K562 (cell line): ENCODE results near the gene MBNL1. TPM values are rescaled to one million over a fixed set of nuclear protein-coding genes. Genes with fewer than 3 reads are reported as not detected.

Experiments used
- BRF1 ChIP-seq: IDR thresholded peaks from 3 replicates; pipeline ENCODE4 v1.6.1; 2011; ENCODE audit warnings: borderline replicate concordance, mild to moderate bottlenecking; ENCODE audit not compliant: insufficient read length; ENCODE audit errors: extremely low read depth
- CTCF ChIP-seq, 3 experiments: IDR thresholded peaks in 2 of 3; conservative IDR thresholded peaks in 1 of 3; 2 replicates each; pipeline ENCODE4 v1.5.1; 2011 to 2012; ENCODE audit warnings: low read length in 3 of 3, mild to moderate bottlenecking in 3 of 3, control low read depth in 2 of 3, improper control_type of control experiment in 1 of 3, inconsistent platforms in 1 of 3, low read depth in 1 of 3, mixed read lengths in 1 of 3, moderate library complexity in 1 of 3; ENCODE audit not compliant: insufficient read depth in 2 of 3
- IRF1 ChIP-seq: sonication (generic); formaldehyde crosslinking; IDR thresholded peaks from 2 replicates; pipeline ENCODE4 v1.8.0; 2022; ENCODE audit warnings: missing genetic modification reagents, mild to moderate bottlenecking, borderline replicate concordance
- KDM5B ChIP-seq: fragments of 200-600 bp; sonication (generic); IDR thresholded peaks from 2 replicates; pipeline ENCODE4 v1.6.1; 2012; ENCODE audit warnings: low read depth, mild to moderate bottlenecking, moderate library complexity, low read length, control low read depth, inconsistent platforms; ENCODE audit not compliant: insufficient replicate concordance
- POLR2B ChIP-seq: fragments of 450-650 bp; IDR thresholded peaks from 2 replicates; pipeline ENCODE4 v1.6.1; 2018; ENCODE audit warnings: low read depth; ENCODE audit not compliant: partially characterized antibody
- POLR2G ChIP-seq: fragments of 200-400 bp; formaldehyde crosslinking; IDR thresholded peaks from 2 replicates; pipeline ENCODE4 v1.6.1; 2017; ENCODE audit warnings: low read depth, mild to moderate bottlenecking, antibody characterized with exemption, low read length, moderate library complexity
- POLR2H ChIP-seq: IDR thresholded peaks from 2 replicates; pipeline ENCODE4 v1.6.1; 2016; ENCODE audit warnings: missing genetic modification characterization, low read depth, mild to moderate bottlenecking, control low read depth, missing compliant biosample characterization, moderate library complexity
- PRDM10 ChIP-seq: fragments of 450-650 bp; IDR thresholded peaks from 2 replicates; pipeline ENCODE4 v1.6.1; 2018; ENCODE audit not compliant: partially characterized antibody
- PTBP1 ChIP-seq: fragments of 200-400 bp; formaldehyde crosslinking; IDR thresholded peaks from 2 replicates; pipeline ENCODE4 v1.6.1; 2017; ENCODE audit warnings: low read depth, low read length
- SIN3A ChIP-seq, 2 experiments: fragments of 150-350 bp in 1 of 2; IDR thresholded peaks; 2 replicates each; pipeline ENCODE4 v1.6.1; 2011 to 2016; ENCODE audit warnings: borderline replicate concordance in 2 of 2, low read depth in 2 of 2, low read length in 2 of 2, mild to moderate bottlenecking in 2 of 2, moderate library complexity in 2 of 2; ENCODE audit not compliant: control insufficient read depth in 1 of 2
- ZC3H8 ChIP-seq: fragments of 450-650 bp; IDR thresholded peaks from 2 replicates; pipeline ENCODE4 v1.6.1; 2017
- ZNF134 ChIP-seq: fragments of 250-450 bp; sonication (Bioruptor Pico); conservative IDR thresholded peaks from 2 replicates; pipeline ENCODE4 v1.4.0; 2020
- ZNF197 ChIP-seq: fragments of 200-800 bp; sonication (Bioruptor generic); IDR thresholded peaks from 2 replicates; pipeline ENCODE4 v1.6.1; 2016; ENCODE audit warnings: low read depth, missing genetic modification characterization, missing compliant biosample characterization
- ZNF384 ChIP-seq: IDR thresholded peaks from 2 replicates; pipeline ENCODE4 v1.6.1; 2012; ENCODE audit warnings: low read depth, low read length, improper control_type of control experiment
- ZNF445 ChIP-seq: fragments of 250-450 bp; sonication (Bioruptor Pico); IDR thresholded peaks from 2 replicates; pipeline ENCODE4 v1.4.0; 2020; ENCODE audit warnings: low read depth, mild to moderate bottlenecking, moderate library complexity
- polyA plus RNA-seq, 8 experiments: library from polyadenylated mRNA; depleted of rRNA in 4 of 8; stranded (reverse) in 5 of 8; unstranded in 3 of 8; fragments of >200 nt; fragmentation: Nextera tagmentation in 2 of 8; fragmentation: Illumina TruSeq in 1 of 8; extraction: Ambion mirVana in 2 of 8; extraction: Trizol in 1 of 8; gene quantifications; 2 replicates each; pipeline versions ENCODE4 v1.2.1 to v1.2.3, GENCODE V29; 2011 to 2014; ENCODE audit warnings: inconsistent platforms in 1 of 8, missing spikeins in 1 of 8
- total RNA-seq, 7 experiments: library from RNA; depleted of rRNA in 6 of 7; stranded (reverse); fragments of >200 nt in 6 of 7; fragmentation: Illumina TruSeq in 2 of 7; extraction: Trizol in 2 of 7; gene quantifications; 2 replicates each; pipeline versions ENCODE4 v1.2.1 to v1.2.3, GENCODE V29; 2011 to 2021; ENCODE audit warnings: low replicate concordance in 1 of 7
- TF ChIP-seq, protein P1 (sequence below): fragments of 250-450 bp; sonication (Bioruptor Pico); IDR thresholded peaks from 2 replicates; pipeline ENCODE4 v1.9.0; 2021; ENCODE audit warnings: mild to moderate bottlenecking, inconsistent platforms

The MBNL1 gene
- total and polyA plus RNA-seq, 9 of the 15 experiments (the other 6 are each of a cell fraction or from before 2014, with no cell fraction given): 70.3 to 243 (median 220) TPM

DNA sequence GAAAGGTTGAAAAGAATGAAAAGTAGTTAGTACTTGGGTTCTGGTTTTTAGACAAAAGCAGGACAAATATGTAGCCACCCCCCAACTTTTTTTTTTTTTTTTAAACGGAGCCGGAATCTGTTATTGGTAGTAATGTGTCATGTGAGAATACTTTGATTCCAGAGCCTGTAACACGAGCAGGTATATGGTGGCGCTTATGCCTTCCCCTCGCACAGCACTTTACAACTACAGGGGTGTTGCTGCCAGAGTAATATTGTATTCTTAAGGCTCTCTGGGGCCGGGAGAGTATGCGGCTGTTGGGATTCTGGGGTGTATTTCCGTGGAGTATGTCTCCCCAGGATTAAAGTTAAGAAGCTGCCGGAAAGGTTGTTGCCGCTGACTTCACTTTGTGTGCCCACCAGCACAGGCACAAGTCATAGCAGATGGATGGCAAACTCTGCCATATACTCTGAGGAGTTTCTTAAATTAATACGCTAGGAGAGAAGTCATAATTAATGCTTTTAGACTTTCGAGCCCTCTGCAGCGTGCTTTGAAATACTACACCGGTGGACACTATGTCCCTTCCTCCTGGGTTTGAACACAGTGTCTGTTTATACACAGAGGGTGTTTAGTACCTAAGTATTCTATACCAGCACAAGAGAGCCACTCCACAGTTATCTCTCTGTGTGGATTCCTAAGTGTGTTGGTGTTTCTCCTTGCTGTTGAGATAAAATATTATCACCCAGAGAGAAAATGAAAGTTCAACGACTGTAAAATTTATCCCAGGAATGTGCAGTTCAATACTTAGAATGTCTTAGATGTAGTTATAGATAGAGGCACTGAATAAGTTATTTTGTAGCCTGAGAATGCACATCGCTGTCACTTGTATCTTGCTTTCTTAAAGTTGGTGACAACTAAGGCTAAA lies 1.4 kb downstream of the MBNL1 start (continued):
- TF ChIP-seq SIN3A (IDR thresholded peaks at IDR 0.05; ENCODE audit: borderline replicate concordance in 2 of 2, control insufficient read depth in 1 of 2, low read depth in 2 of 2, low read length in 2 of 2): no peak; a peak in 1 of 4 replicates
- TF ChIP-seq KDM5B: peak; percentile 16
- TF ChIP-seq IRF1 (CRISPR knock-in tag): no peak
- no peak for TF ChIP-seq CTCF (IDR thresholded peaks at IDR 0.05 in 2 of 3, conservative IDR thresholded peaks at IDR 0.05 in 1 of 3; ENCODE audit: insufficient read depth in 2 of 3, low read depth in 1 of 3, low read length in 3 of 3)
- TF ChIP-seq ZNF445 (CRISPR knock-in tag): no peak
- TF ChIP-seq, protein P1, sequence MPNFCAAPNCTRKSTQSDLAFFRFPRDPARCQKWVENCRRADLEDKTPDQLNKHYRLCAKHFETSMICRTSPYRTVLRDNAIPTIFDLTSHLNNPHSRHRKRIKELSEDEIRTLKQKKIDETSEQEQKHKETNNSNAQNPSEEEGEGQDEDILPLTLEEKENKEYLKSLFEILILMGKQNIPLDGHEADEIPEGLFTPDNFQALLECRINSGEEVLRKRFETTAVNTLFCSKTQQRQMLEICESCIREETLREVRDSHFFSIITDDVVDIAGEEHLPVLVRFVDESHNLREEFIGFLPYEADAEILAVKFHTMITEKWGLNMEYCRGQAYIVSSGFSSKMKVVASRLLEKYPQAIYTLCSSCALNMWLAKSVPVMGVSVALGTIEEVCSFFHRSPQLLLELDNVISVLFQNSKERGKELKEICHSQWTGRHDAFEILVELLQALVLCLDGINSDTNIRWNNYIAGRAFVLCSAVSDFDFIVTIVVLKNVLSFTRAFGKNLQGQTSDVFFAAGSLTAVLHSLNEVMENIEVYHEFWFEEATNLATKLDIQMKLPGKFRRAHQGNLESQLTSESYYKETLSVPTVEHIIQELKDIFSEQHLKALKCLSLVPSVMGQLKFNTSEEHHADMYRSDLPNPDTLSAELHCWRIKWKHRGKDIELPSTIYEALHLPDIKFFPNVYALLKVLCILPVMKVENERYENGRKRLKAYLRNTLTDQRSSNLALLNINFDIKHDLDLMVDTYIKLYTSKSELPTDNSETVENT: no peak
- TF ChIP-seq ZC3H8: no peak
- TF ChIP-seq POLR2G: peak; percentile 28; the same call in 1 of the 2 replicates
- no peak for TF ChIP-seq POLR2H (tag)
- no peak for TF ChIP-seq PTBP1
- peak; percentile 75; the same call in 1 of the 2 replicates for TF ChIP-seq ZNF384
- TF ChIP-seq BRF1: no peak
- no peak for TF ChIP-seq POLR2B
- no peak for TF ChIP-seq ZNF134 (CRISPR knock-in tag)
- TF ChIP-seq PRDM10: peak; percentile 5
- TF ChIP-seq ZNF197 (CRISPR knock-in tag): no peak
